PC-9 (cell line): ENCODE results near the gene NFKBIB. TPM values are rescaled to one million over a fixed set of nuclear protein-coding genes. Genes with fewer than 3 reads are reported as not detected.

Source experiments
- BruUV-seq: library from RNA; stranded (reverse); fragments of 400-500 nt; replicated peaks from 2 replicates; lab custom pipeline; 2021; lab: Mats Ljungman, UMichigan
- CTCF ChIA-PET: fragments of 300-600 bp; sonication (Branson Sonifier 250); formaldehyde crosslinking; loops from one replicate; lab custom pipeline; 2022; ENCODE audit warnings: antibody characterized with exemption; lab: Charles Lee
- POLR2A ChIA-PET: fragments of 300-600 bp; sonication (Branson Sonifier 250); formaldehyde crosslinking; loops from one replicate; lab custom pipeline; 2022; ENCODE audit warnings: antibody characterized with exemption; ENCODE audit not compliant: unreplicated experiment; lab: Charles Lee
- DNase-seq, 2 experiments: peaks; one replicate each; pipeline versions ENCODE4 v3.0.0 to v3.0.0-alpha.2; 2015 to 2022; ENCODE audit warnings: mixed read lengths in 1 of 2
- H2AFZ ChIP-seq: fragments of 200-600 bp; sonication (generic); 2 replicates; pipeline ENCODE4 v1.8.1; 2017; ENCODE audit warnings: antibody characterized with exemption
- H3F3A ChIP-seq: fragments of 200-600 bp; sonication (generic); 2 replicates; pipeline ENCODE4 v1.8.1; 2017; ENCODE audit warnings: antibody characterized with exemption, mild to moderate bottlenecking, low read depth; ENCODE audit not compliant: insufficient read depth
- H3K27ac ChIP-seq: fragments of 200-600 bp; sonication (generic); 2 replicates; pipeline ENCODE4 v1.6.1; 2016; ENCODE audit warnings: mixed run types
- H3K27me3 ChIP-seq: fragments of 200-600 bp; sonication (generic); 2 replicates; pipeline ENCODE4 v1.6.1; 2016; ENCODE audit warnings: low read depth, mixed run types; ENCODE audit not compliant: insufficient read depth
- H3K36me3 ChIP-seq: fragments of 200-600 bp; sonication (generic); 2 replicates; pipeline ENCODE4 v1.6.1; 2016; ENCODE audit warnings: low read depth, mixed run types
- H3K4me1 ChIP-seq: fragments of 200-600 bp; sonication (generic); replicated peaks from 2 replicates; pipeline ENCODE4 v1.6.1; 2016; ENCODE audit warnings: mixed run types; ENCODE audit not compliant: insufficient read depth
- H3K4me2 ChIP-seq: fragments of 200-600 bp; sonication (generic); 2 replicates; pipeline ENCODE4 v1.6.1; 2017; ENCODE audit warnings: mixed run types
- H3K4me3 ChIP-seq: fragments of 200-600 bp; sonication (generic); 2 replicates; pipeline ENCODE4 v1.6.1; 2016; ENCODE audit warnings: mixed run types
- H3K79me2 ChIP-seq: fragments of 200-600 bp; sonication (generic); 2 replicates; pipeline ENCODE4 v1.6.1; 2017; ENCODE audit warnings: low read depth, mixed run types
- H3K9me2 ChIP-seq: fragments of 200-600 bp; sonication (generic); 2 replicates; pipeline ENCODE4 v1.8.1; 2017; ENCODE audit warnings: mild to moderate bottlenecking; ENCODE audit not compliant: insufficient read depth
- H3K9me3 ChIP-seq: fragments of 200-600 bp; sonication (generic); 2 replicates; pipeline ENCODE4 v1.8.1; 2016; ENCODE audit warnings: low read depth; ENCODE audit not compliant: insufficient read depth
- H4K20me1 ChIP-seq: fragments of 200-600 bp; sonication (generic); 2 replicates; pipeline ENCODE4 v1.8.1; 2017; ENCODE audit not compliant: insufficient read depth
- CTCF ChIP-seq: fragments of 200-600 bp; sonication (generic); conservative IDR thresholded peaks from 2 replicates; pipeline ENCODE4 v1.6.1; 2017; ENCODE audit warnings: mixed run types, antibody characterized with exemption, mild to moderate bottlenecking, moderate library complexity
- EZH2 ChIP-seq: fragments of 200-600 bp; sonication (generic); IDR thresholded peaks from 2 replicates; pipeline ENCODE4 v1.8.0; 2017; ENCODE audit warnings: antibody characterized with exemption, low read depth
- intact Hi-C: fragments of 100-400 bp; cut with micrococcal nuclease; formaldehyde crosslinking; loops from one replicate; pipeline ENCODE4 v1.10.0; 2022; ENCODE audit not compliant: unreplicated experiment
- total RNA-seq: library from RNA; stranded (reverse); gene quantifications from 2 replicates; pipeline ENCODE4 v1.2.3, GENCODE V29; 2021

NFKBIB gene
- total RNA-seq, 1 experiment from 2014 or later = 21.6 TPM

DNA sequence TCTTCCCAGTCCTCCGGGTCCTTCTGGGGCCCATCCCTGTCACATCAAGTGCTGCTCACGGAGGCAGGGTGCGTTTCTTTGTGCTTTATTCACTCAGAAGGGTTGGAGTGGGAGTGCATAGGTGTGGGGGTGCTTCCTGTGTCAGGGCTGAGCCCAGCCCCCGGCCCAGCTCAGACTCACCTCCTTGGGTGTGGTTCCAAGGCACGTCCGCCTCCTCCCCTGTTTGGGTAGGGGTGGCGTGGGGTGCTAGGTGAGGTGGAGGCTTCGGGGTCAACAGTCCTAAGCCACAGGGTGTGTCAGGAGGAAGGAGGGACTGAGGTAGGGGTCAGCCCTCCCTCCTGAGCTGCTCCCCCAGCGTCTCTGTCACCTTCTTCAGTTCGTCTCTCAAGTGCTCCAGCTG is 9.1 kb downstream of the NFKBIB start:
- no peak overlapping the region for H3K27ac ChIP-seq
- H3K4me1 ChIP-seq = no peaks in the 10 kb centered on the region
- no peak overlapping the region for H2AFZ ChIP-seq
- no TSS peak for BruUV-seq
- H3K36me3 ChIP-seq = no peaks in the 10 kb centered on the region
- no peaks in the 10 kb centered on the region for H3K9me3 ChIP-seq
- H3K4me3 ChIP-seq = no peak overlapping the region
- no peaks in the 10 kb centered on the region for H3K9me2 ChIP-seq
- intact Hi-C loops = no loop called here
- H4K20me1 ChIP-seq = no peaks in the 10 kb centered on the region
- CTCF ChIA-PET = no interaction called here
- no peaks in the 10 kb centered on the region for H3K27me3 ChIP-seq
- POLR2A ChIA-PET = interaction anchor here (0.6 kb wide), 1 partner anchor 18 kb away, joined by 7 read pairs; no protein-coding TSS in a partner anchor
- no peaks in the 10 kb centered on the region for H3K79me2 ChIP-seq
- DNase-seq = no peak
- TF ChIP-seq EZH2 (no peak), CTCF (no peak)
- H3F3A ChIP-seq = peaks cover 7% of the 10 kb centered on the region; the same call in 1 of the 2 replicates
- no peak overlapping the region for H3K4me2 ChIP-seq

GRCh38 chr19:38910488-38910887 is 10.7 kb downstream of the NFKBIB start:
- H4K20me1 ChIP-seq = no peaks in the 10 kb centered on the region
- no peaks in the 10 kb centered on the region for H3K27me3 ChIP-seq
- peaks cover 7% of the 10 kb centered on the region; the same call in 1 of the 2 replicates for H3F3A ChIP-seq
- no peaks in the 10 kb centered on the region for H3K79me2 ChIP-seq
- no peak for DNase-seq
- ChIA-PET POLR2A (no interaction called here), CTCF (no interaction called here)
- H2AFZ ChIP-seq = no peak overlapping the region
- no peak overlapping the region for H3K4me2 ChIP-seq
- no TSS peak for BruUV-seq
- no peak overlapping the region for H3K4me3 ChIP-seq
- no peaks in the 10 kb centered on the region for H3K9me2 ChIP-seq
- TF ChIP-seq CTCF = no peak
- TF ChIP-seq EZH2 = no peak
- no peaks in the 10 kb centered on the region for H3K9me3 ChIP-seq
- H3K4me1 ChIP-seq = no peaks in the 10 kb centered on the region
- H3K27ac ChIP-seq = no peak overlapping the region
- intact Hi-C loops = no loop called here
- H3K36me3 ChIP-seq = no peaks in the 10 kb centered on the region

GRCh38 chr19:38911388-38912001 is 11.7 kb downstream of the NFKBIB start:
- intact Hi-C loops = no loop called here
- H3F3A ChIP-seq = peaks cover 7% of the 10 kb centered on the region; the same call in 1 of the 2 replicates
- H2AFZ ChIP-seq = no peak overlapping the region
- no peaks in the 10 kb centered on the region for H3K27me3 ChIP-seq
- no peaks in the 10 kb centered on the region for H3K9me2 ChIP-seq
- BruUV-seq = no TSS peak
- no peaks in the 10 kb centered on the region for H3K4me1 ChIP-seq
- H4K20me1 ChIP-seq = no peaks in the 10 kb centered on the region
- TF ChIP-seq EZH2 (no peak), CTCF (no peak)
- no peak overlapping the region for H3K27ac ChIP-seq
- no peaks in the 10 kb centered on the region for H3K79me2 ChIP-seq
- ChIA-PET CTCF (no interaction called here), POLR2A (interaction anchor here (0.6 kb wide), 1 partner anchor 12 kb away, joined by 6 read pairs; the partner anchor contains the start of gene NFKBIB)
- no peak overlapping the region for H3K4me2 ChIP-seq
- no peaks in the 10 kb centered on the region for H3K9me3 ChIP-seq
- no peaks in the 10 kb centered on the region for H3K36me3 ChIP-seq
- no peak for DNase-seq
- no peak overlapping the region for H3K4me3 ChIP-seq
